Uterus (tissue), 2 donors: ENCODE data around the gene ABCA1.

ENCODE experiments used
- POLR2A ChIP-seq, 2 donors: fragments of 450-650 bp; IDR thresholded peaks; one replicate each; pipeline ENCODE4 v1.6.1; 2016; ENCODE audit warnings: antibody characterized with exemption in 2 of 2, mild to moderate bottlenecking in 1 of 2, moderate library complexity in 1 of 2
- TF ChIP-seq, protein P1 (sequence below), 4 experiments: fragments of 200-600 bp in 2 of 4; fragments of 450-650 bp in 2 of 4; sonication (generic) in 2 of 4; IDR thresholded peaks; one replicate each; pipeline ENCODE4 v1.5.1; 2016 to 2019; ENCODE audit warnings: antibody characterized with exemption in 4 of 4, mild to moderate bottlenecking in 2 of 4, moderate library complexity in 1 of 4

DNA sequence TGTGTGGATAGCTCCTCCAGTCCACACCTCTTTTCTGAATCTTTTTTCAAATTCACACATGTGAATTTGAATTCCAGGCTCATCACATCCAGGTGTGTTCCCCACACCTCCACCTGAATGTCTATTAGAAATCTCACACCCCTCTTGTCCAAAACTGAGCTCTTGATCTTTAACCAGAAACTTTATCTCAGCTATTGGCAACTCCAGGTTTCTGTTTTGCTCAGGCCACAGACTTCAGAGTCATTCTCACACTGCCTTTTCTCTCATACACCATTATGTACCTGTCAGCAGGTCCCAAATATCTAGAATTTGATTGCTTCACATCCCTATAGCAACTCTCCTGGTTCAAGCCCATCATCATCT lies 152.4 kb downstream of the ABCA1 start:
- TF ChIP-seq, protein P1, sequence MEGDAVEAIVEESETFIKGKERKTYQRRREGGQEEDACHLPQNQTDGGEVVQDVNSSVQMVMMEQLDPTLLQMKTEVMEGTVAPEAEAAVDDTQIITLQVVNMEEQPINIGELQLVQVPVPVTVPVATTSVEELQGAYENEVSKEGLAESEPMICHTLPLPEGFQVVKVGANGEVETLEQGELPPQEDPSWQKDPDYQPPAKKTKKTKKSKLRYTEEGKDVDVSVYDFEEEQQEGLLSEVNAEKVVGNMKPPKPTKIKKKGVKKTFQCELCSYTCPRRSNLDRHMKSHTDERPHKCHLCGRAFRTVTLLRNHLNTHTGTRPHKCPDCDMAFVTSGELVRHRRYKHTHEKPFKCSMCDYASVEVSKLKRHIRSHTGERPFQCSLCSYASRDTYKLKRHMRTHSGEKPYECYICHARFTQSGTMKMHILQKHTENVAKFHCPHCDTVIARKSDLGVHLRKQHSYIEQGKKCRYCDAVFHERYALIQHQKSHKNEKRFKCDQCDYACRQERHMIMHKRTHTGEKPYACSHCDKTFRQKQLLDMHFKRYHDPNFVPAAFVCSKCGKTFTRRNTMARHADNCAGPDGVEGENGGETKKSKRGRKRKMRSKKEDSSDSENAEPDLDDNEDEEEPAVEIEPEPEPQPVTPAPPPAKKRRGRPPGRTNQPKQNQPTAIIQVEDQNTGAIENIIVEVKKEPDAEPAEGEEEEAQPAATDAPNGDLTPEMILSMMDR (IDR thresholded peaks at IDR 0.05) = no peak
- no peak for TF ChIP-seq POLR2A (IDR thresholded peaks at IDR 0.05)
